Stomach (tissue), 9 donors: Measurements from ENCODE around the gene PTGES. TPM values are rescaled to one million over a fixed set of nuclear protein-coding genes. Genes with fewer than 3 reads are reported as not detected.

ENCODE experiments used
- DNase-seq, 2 donors: peaks; one replicate each; pipeline versions ENCODE4 v3.0.0 to v3.0.0-alpha.2; 2013 to 2019
- H3K27ac ChIP-seq, 5 donors: fragments of 200-600 bp in 4 of 5; sonication (generic) in 4 of 5; one replicate each; pipeline ENCODE4 v1.5.1; 2013 to 2019; ENCODE audit warnings: mild to moderate bottlenecking in 1 of 5, moderate library complexity in 1 of 5
- H3K27me3 ChIP-seq, 3 donors: fragments of 200-600 bp; sonication (generic); one replicate each; pipeline ENCODE4 v1.5.1; 2017 to 2019; ENCODE audit warnings: mixed run types in 1 of 3
- H3K36me3 ChIP-seq, 4 donors: fragments of 200-600 bp; sonication (generic); 1 replicate in 3 of 4; 2 replicates in 1 of 4; pipeline ENCODE4 v1.5.1; 2016 to 2019
- H3K4me1 ChIP-seq, 4 donors: fragments of 200-600 bp; sonication (generic); one replicate each; pipeline ENCODE4 v1.5.1; 2016 to 2019
- H3K4me3 ChIP-seq, 4 donors: fragments of 200-600 bp; sonication (generic) in 3 of 4; one replicate each; pipeline ENCODE4 v1.5.1; 2016 to 2019; ENCODE audit warnings: mild to moderate bottlenecking in 1 of 4
- H3K9me3 ChIP-seq, 4 donors: fragments of 200-600 bp; sonication (generic); one replicate each; pipeline ENCODE4 v1.5.1; 2016 to 2019
- CTCF ChIP-seq, 7 experiments: fragments of 450-650 bp in 4 of 7; fragments of 200-600 bp in 3 of 7; sonication (generic) in 3 of 7; IDR thresholded peaks; one replicate each; pipeline ENCODE4 v1.5.1; 2016 to 2019; ENCODE audit warnings: antibody characterized with exemption in 7 of 7, control low read depth in 2 of 7, mild to moderate bottlenecking in 1 of 7
- EP300 ChIP-seq: sonication (generic); formaldehyde crosslinking; IDR thresholded peaks from one replicate; pipeline ENCODE4 v1.6.1; 2017; ENCODE audit warnings: antibody characterized with exemption
- POLR2A ChIP-seq, 4 donors: fragments of 450-650 bp; IDR thresholded peaks; one replicate each; pipeline ENCODE4 v1.6.1; 2016; ENCODE audit warnings: antibody characterized with exemption in 4 of 4, control low read depth in 2 of 4, mild to moderate bottlenecking in 1 of 4, moderate library complexity in 1 of 4
- POLR2AphosphoS5 ChIP-seq, 3 donors: sonication (generic); formaldehyde crosslinking; IDR thresholded peaks; one replicate each; pipeline ENCODE4 v1.6.1; 2016; ENCODE audit warnings: antibody characterized with exemption in 3 of 3
- WGBS, 5 donors: extraction: QIAGEN DNeasy Blood & Tissue Kit in 3 of 5; methylation state at CpG; one replicate each; pipeline versions ENCODE4 v1.1.5 to v1.1.7; 2013 to 2018; 5-methylcytosine and 5-hydroxymethylcytosine counted together
- intact Hi-C: fragments of 100-400 bp; cut with DNase I; formaldehyde crosslinking; loops from one replicate; pipeline ENCODE4 v1.15.1; 2023; ENCODE audit warnings: low total_unique reads
- polyA plus RNA-seq, 3 donors: library from polyadenylated mRNA; stranded (reverse); fragments of 200-250 nt; gene quantifications; one replicate each; pipeline ENCODE4 v1.2.3, GENCODE V29; 2013
- total RNA-seq, 5 donors: library from RNA; depleted of rRNA; stranded (reverse); fragments of >200 nt; gene quantifications; one replicate each; pipeline versions ENCODE4 v1.1.0 to v1.2.3, GENCODE V29; 2014 to 2016
- donor health status: healthy with polysubstance abuse.
- donor health status: Bipolar disorder and iron deficiency.
- donor health status: healthy.

PTGES gene
- total and polyA plus RNA-seq, 8 donors: 0.58 to 15.3 (median 3.6) TPM; not detected in 1

GRCh38 chr9:129781981-129782380, 29.1 kb upstream of the PTGES start:
- intact Hi-C loops: loop anchor here (5.0 to 10.0 kb wide), 2 partner anchors 135 to 647 kb away; no protein-coding TSS in a partner anchor
- Histone ChIP-seq H3K4me1 (peaks cover 6 to 20% (median 11%) of the 10 kb centered on the region in 4 donors), H3K9me3 (no peaks in the 10 kb centered on the region), H3K27ac (no peak overlapping the region), H3K4me3 (no peak overlapping the region), H3K36me3 (no peaks in the 10 kb centered on the region), H3K27me3 (peaks cover 0 to 9% (median 5%) of the 10 kb centered on the region in 3 donors)
- WGBS, 5 donors: 56 to 71% (median 61%) methylated on average over 5 of the region's 5 CpGs
- TF ChIP-seq EP300 (no peak), CTCF (IDR thresholded peaks at IDR 0.05) (no peak), POLR2A (IDR thresholded peaks at IDR 0.05) (no peak), POLR2AphosphoS5 (IDR thresholded peaks at IDR 0.05) (no peak)
- DNase-seq: no peak

- no peak overlapping the region for H3K4me3 ChIP-seq
- intact Hi-C loops: loop anchor here (5.0 to 10.0 kb wide), 2 partner anchors 134 to 646 kb away; no protein-coding TSS in a partner anchor
- peaks cover 11 to 27% (median 15%) of the 10 kb centered on the region in 4 donors for H3K4me1 ChIP-seq
- no peak overlapping the region for H3K27ac ChIP-seq
- peaks cover 0 to 3% (median 0%) of the 10 kb centered on the region in 3 donors for H3K27me3 ChIP-seq
- 76 to 84% (median 81%) methylated on average over 8 of the region's 8 CpGs for WGBS, 5 donors
- no peak for TF ChIP-seq POLR2A (IDR thresholded peaks at IDR 0.05)
- no peak for DNase-seq
- no peaks in the 10 kb centered on the region for H3K36me3 ChIP-seq
- H3K9me3 ChIP-seq: no peaks in the 10 kb centered on the region
Observed at GRCh38 chr9:129781131-129781530, 28.3 kb upstream of the PTGES start.

GRCh38 chr9:129779560-129780190, 26.8 kb upstream of the PTGES start:
- Histone ChIP-seq H3K27ac (no peak overlapping the region), H3K27me3 (peaks cover 0 to 3% (median 0%) of the 10 kb centered on the region in 3 donors), H3K36me3 (no peaks in the 10 kb centered on the region), H3K4me1 (peaks cover 11 to 39% (median 15%) of the 10 kb centered on the region in 4 donors), H3K4me3 (no peak overlapping the region), H3K9me3 (no peaks in the 10 kb centered on the region)
- intact Hi-C loops: loop anchor here (5.0 to 10.0 kb wide), 2 partner anchors 132 to 645 kb away; no protein-coding TSS in a partner anchor
- DNase-seq: no peak
- no peak for TF ChIP-seq POLR2AphosphoS5 (IDR thresholded peaks at IDR 0.05)
- no peak for TF ChIP-seq CTCF (IDR thresholded peaks at IDR 0.05)
- no peak for TF ChIP-seq EP300
- TF ChIP-seq POLR2A (IDR thresholded peaks at IDR 0.05): no peak
- 91 to 97% (median 97%) methylated on average over 5 to 7 of the region's 7 CpGs for WGBS, 5 donors

- H3K9me3 ChIP-seq: no peaks in the 10 kb centered on the region
- 72 to 92% (median 87%) methylated on average over 3 of the region's 3 CpGs for WGBS, 5 donors
- intact Hi-C loops: no loop called here
- TF ChIP-seq POLR2A (IDR thresholded peaks at IDR 0.05): no peak
- no peak for TF ChIP-seq CTCF (IDR thresholded peaks at IDR 0.05)
- TF ChIP-seq POLR2AphosphoS5 (IDR thresholded peaks at IDR 0.05): no peak
- TF ChIP-seq EP300: no peak
- DNase-seq: no peak
- H3K4me1 ChIP-seq: peaks cover 11 to 45% (median 15%) of the 10 kb centered on the region in 4 donors
- peak overlapping the region in 1 of 5 donors; percentile 83 for H3K27ac ChIP-seq
- H3K36me3 ChIP-seq: no peaks in the 10 kb centered on the region
- H3K4me3 ChIP-seq: no peak overlapping the region
- peaks cover 0 to 3% (median 0%) of the 10 kb centered on the region in 3 donors for H3K27me3 ChIP-seq
Observed at GRCh38 chr9:129778469-129778868, 25.6 kb upstream of the PTGES start.

- Histone ChIP-seq H3K9me3 (no peaks in the 10 kb centered on the region), H3K27me3 (peaks cover 0 to 3% (median 0%) of the 10 kb centered on the region in 3 donors), H3K36me3 (no peaks in the 10 kb centered on the region), H3K27ac (peak overlapping the region in 4 of 5 donors; percentile 73 to 83 (median 80)), H3K4me3 (no peak overlapping the region), H3K4me1 (peaks cover 11 to 49% (median 16%) of the 10 kb centered on the region in 4 donors)
- intact Hi-C loops: no loop called here
- no peak for TF ChIP-seq POLR2AphosphoS5 (IDR thresholded peaks at IDR 0.05)
- TF ChIP-seq EP300: no peak
- no peak for TF ChIP-seq POLR2A (IDR thresholded peaks at IDR 0.05)
- no peak for TF ChIP-seq CTCF (IDR thresholded peaks at IDR 0.05)
- WGBS, 5 donors: 62 to 75% (median 64%) methylated on average over 11 of the region's 11 CpGs
- no peak for DNase-seq
Observed at GRCh38 chr9:129777769-129778130, 24.9 kb upstream of the PTGES start.
